Natural killer cell treated with Interleukin-12 subunit alpha and Interleukin-12 subunit beta and Interleukin-15 and Interleukin-18, amount 100 ng/mL, for 72 hours (primary cell): ENCODE data around the gene LMOD3. TPM values are rescaled to one million over a fixed set of nuclear protein-coding genes. Genes with fewer than 3 reads are reported as not detected.
A peak's percentile ranks its signal among the peaks of the same experiment; 100 is the strongest.

Experiments
- ATAC-seq, 2 donors: fragments of 150-1000 bp; cut with Tn5 transposase in 1 of 2; sonication (Bioruptor Pico), chemical (Tn5 transposase) in 1 of 2; 2 replicates each; pipeline ENCODE4 v1.10.0; 2021
- DNase-seq: peaks from one replicate; pipeline ENCODE4 v3.0.0; 2022; ENCODE audit warnings: low spot score
- H3K27ac Mint-ChIP-seq, 2 donors: 1 replicate in 1 of 2; 2 replicates in 1 of 2; pipeline ENCODE4 v1.8.0; 2022; ENCODE audit warnings: mixed read lengths in 2 of 2, mild to moderate bottlenecking in 1 of 2, moderate library complexity in 1 of 2
- H3K27me3 Mint-ChIP-seq, 2 donors: 1 replicate in 1 of 2; 2 replicates in 1 of 2; pipeline ENCODE4 v1.8.0; 2022; ENCODE audit warnings: mixed read lengths in 2 of 2
- H3K36me3 Mint-ChIP-seq: one replicate; pipeline ENCODE4 v1.8.0; 2022; ENCODE audit warnings: mixed read lengths
- H3K4me1 Mint-ChIP-seq, 2 donors: 1 replicate in 1 of 2; 2 replicates in 1 of 2; pipeline ENCODE4 v1.8.0; 2022; ENCODE audit warnings: low read depth in 2 of 2, mixed read lengths in 2 of 2, mild to moderate bottlenecking in 1 of 2
- H3K4me3 Mint-ChIP-seq: one replicate; pipeline ENCODE4 v1.8.0; 2022; ENCODE audit warnings: mixed read lengths
- H3K9me3 Mint-ChIP-seq: 2 replicates; pipeline ENCODE4 v1.8.0; 2022; ENCODE audit warnings: mixed read lengths
- total RNA-seq, 2 donors: library from RNA; stranded (reverse); gene quantifications; one replicate each; pipeline ENCODE4 v1.2.3, GENCODE V29; 2022

The LMOD3 gene
- total RNA-seq, 2 donors from 2014 or later = not detected

DNA sequence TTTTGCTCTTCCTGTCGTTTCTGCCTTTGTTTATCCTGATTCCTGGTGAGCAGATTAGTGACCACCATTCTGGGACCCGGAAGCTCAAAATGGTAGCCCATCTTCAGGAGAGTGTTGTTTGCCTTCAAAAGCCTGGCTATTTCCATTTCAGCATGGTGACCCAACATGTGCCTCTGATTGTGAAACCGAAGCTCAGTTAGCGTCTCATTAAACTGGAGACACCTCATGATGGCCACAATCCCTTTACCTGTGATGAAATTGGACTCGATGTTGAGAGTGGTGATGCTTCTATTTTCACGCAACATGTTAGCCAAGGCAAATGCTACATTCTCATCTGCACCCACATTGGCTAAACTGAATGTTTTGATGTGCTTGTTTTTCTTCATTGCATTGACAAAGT is 3.3 kb downstream of the LMOD3 start:
- no peak for ATAC-seq
- no peaks in the 10 kb centered on the region for H3K36me3 Mint-ChIP-seq
- no peaks in the 10 kb centered on the region for H3K27me3 Mint-ChIP-seq

DNA sequence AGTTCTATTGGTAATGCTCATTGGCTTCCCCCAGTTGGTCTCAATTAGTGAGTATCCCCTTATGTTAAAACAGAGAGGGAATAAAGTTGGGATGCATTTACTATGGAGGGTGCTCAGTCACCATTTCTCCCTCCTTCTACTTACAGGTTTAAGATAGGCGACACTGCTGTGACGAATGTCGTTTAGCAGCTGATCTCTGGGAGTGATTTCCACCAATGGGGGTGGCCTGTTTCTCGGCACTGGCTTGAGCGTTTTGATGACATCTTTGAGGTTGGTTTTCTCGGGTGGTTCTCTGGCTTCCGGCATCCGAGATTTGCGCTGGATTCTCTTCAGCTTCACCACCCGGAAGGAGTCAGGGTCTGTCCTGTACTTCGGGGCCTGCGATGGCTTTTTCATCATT is 3.8 kb downstream of the LMOD3 start:
- no peaks in the 10 kb centered on the region for H3K36me3 Mint-ChIP-seq
- no peak overlapping the region for H3K4me3 Mint-ChIP-seq
- H3K4me1 Mint-ChIP-seq = peaks cover 3 to 6% of the 10 kb centered on the region in 2 donors
- ATAC-seq (no peak), DNase-seq (no peak)
- no peaks in the 10 kb centered on the region for H3K9me3 Mint-ChIP-seq
- no peak overlapping the region for H3K27ac Mint-ChIP-seq
- no peaks in the 10 kb centered on the region for H3K27me3 Mint-ChIP-seq

More for the DNA sequence above, 3.3 kb downstream of the LMOD3 start:
- Mint-ChIP-seq H3K4me1 (peaks cover 3 to 6% of the 10 kb centered on the region in 2 donors), H3K27ac (no peak overlapping the region), H3K9me3 (no peaks in the 10 kb centered on the region), H3K4me3 (no peak overlapping the region)
- no peak for DNase-seq

DNA sequence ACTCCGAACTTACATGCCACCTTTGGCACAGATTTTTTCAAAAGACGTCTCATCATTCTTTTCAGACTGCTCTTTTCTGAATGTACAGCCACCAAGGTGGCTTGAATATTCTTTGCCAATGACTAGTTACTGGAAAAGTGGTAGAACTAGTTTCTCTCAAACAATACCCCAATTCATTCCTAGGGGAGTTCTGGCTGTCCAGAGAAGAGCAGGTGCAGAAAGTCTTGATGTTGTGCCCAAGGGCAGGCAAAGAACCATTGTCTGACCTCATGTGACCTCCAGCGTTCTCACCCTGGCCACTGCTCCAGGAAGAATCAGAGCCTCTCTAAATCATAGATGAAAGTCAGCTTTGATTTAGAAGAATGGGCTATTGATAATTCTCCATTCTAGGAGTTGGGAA is 5.5 kb downstream of the LMOD3 start:
- H3K36me3 Mint-ChIP-seq = no peaks in the 10 kb centered on the region
- DNase-seq = no peak
- H3K4me1 Mint-ChIP-seq = peaks cover 3 to 6% of the 10 kb centered on the region in 2 donors
- H3K4me3 Mint-ChIP-seq = no peak overlapping the region
- no peaks in the 10 kb centered on the region for H3K27me3 Mint-ChIP-seq
- H3K9me3 Mint-ChIP-seq = no peaks in the 10 kb centered on the region
- ATAC-seq = no peak
- H3K27ac Mint-ChIP-seq = no peak overlapping the region

DNA sequence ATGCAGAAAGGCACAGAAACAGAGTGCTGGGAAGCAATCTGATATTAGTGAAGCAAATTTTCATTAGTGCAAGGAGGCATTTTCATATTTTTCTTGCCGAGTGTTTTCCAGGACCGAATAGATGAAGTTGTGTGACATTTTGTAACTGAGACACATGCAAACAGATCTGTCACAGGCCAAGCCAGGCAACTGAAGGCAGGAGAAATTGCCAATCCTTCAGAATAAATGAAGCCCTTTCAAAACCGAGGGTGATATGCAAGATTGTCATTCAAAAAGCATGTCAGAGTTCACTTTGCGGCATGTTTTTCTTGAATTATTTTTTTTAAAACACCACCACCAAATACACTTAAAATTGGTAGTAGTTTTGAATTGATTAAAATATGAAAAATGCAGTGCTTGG is 6.2 kb downstream of the LMOD3 start:
- Mint-ChIP-seq H3K27ac (no peak overlapping the region), H3K9me3 (no peaks in the 10 kb centered on the region), H3K27me3 (no peaks in the 10 kb centered on the region), H3K36me3 (no peaks in the 10 kb centered on the region), H3K4me3 (no peak overlapping the region), H3K4me1 (peaks cover 3 to 5% of the 10 kb centered on the region in 2 donors)
- no peak for ATAC-seq
- DNase-seq = no peak

DNA sequence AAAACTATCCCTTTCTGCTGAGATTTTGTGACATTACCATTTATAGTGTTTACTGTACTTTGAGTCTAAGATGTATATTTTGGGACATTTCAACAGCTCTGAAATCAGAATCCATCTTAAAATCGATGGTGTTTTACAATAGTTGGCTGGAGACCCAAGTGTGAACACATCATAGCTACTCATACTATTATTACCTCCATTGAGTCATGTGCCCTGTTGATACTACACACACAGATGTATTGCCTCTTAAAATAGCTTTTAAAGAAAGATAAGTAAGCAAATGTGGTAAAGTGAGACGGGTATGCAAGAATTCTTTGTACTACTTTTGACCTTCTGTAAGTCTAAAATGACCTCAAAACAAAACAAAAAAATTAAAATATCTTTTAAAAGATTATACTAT is 6.7 kb downstream of the LMOD3 start:
- DNase-seq (no peak), ATAC-seq (no peak)
- no peaks in the 10 kb centered on the region for H3K9me3 Mint-ChIP-seq
- no peaks in the 10 kb centered on the region for H3K36me3 Mint-ChIP-seq
- H3K4me1 Mint-ChIP-seq = peaks cover under 1% of the 10 kb centered on the region in 2 donors
- H3K4me3 Mint-ChIP-seq = no peak overlapping the region
- H3K27me3 Mint-ChIP-seq = no peaks in the 10 kb centered on the region
- H3K27ac Mint-ChIP-seq = no peak overlapping the region

DNA sequence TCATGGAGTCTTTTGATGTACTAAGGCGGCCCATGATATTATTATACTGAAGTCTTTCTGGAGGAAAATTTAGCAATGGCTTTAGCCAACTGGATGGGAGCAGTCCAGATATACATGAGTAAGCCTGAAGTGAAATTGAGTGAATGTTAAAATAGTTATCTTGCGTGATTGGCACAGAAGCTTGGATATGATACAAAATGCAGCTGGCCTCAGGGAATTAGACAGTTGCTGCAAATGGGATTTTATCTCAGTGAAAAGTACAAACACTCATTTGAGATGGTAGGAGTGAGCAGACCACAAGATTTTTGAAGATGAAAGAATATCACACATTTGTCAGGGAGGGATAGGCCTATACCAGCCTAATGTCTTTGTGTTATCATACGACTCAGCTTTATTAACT is 8.9 kb downstream of the LMOD3 start:
- Mint-ChIP-seq H3K36me3 (no peaks in the 10 kb centered on the region), H3K27me3 (no peaks in the 10 kb centered on the region), H3K4me3 (no peak overlapping the region), H3K9me3 (no peaks in the 10 kb centered on the region), H3K27ac (peak overlapping the region in 1 of 2 donors; percentile 9), H3K4me1 (no peaks in the 10 kb centered on the region)
- ATAC-seq = no peak
- DNase-seq = no peak

DNA sequence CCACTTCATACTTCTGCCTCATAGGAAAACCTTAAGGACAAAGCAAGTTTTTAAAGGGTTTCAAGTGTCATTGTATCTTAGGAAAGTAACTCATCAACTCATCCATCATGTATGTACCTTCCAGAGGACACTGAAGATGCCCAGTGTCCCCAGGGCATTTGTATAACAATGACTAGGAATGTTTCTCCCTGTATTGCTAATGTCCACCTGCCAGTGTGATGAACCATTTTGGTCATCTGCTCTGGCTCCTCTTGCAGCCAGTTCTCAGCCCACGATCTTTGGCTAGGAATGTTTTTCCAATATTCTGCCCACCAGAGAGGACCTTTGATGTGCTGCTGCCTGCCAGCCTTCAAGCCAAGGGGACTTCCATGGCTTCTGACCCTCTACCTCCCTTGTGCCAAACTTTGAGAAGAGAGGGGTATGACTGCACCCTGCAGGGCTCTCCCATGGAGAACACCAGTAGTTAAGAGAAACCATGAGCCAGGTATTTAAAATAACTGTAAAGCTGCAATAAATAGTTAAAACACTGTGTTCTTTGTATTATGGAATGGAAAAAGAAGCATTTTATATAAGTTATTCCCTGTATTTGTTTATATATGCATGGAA is 11.4 kb downstream of the LMOD3 start:
- peaks cover 1% of the 10 kb centered on the region for H3K36me3 Mint-ChIP-seq
- no peak overlapping the region for H3K27ac Mint-ChIP-seq
- H3K4me3 Mint-ChIP-seq = no peak overlapping the region
- ATAC-seq (no peak), DNase-seq (no peak)
- no peaks in the 10 kb centered on the region for H3K9me3 Mint-ChIP-seq
- H3K4me1 Mint-ChIP-seq = no peaks in the 10 kb centered on the region
- H3K27me3 Mint-ChIP-seq = no peaks in the 10 kb centered on the region

DNA sequence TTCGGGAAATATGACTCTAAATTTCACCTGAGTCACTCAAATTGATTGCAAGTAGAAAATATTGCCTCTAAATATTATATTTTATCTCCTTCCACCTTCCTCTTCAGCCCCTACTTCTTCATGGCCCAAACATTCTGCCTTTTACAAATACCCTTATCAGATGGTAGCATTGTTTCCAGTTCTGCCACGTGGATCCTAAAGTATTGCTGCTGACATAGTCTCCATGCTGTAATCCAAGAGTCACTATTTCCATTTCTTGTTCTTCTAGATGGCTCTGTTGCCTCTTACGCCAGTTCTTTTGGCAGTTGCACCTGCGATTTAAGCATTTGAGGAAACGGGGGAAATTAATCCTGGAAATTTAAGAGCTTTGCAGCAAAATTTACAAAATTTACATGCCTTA is 13.6 kb downstream of the LMOD3 start:
- peaks cover 7% of the 10 kb centered on the region in 2 donors for H3K4me1 Mint-ChIP-seq
- H3K36me3 Mint-ChIP-seq = peaks cover 13% of the 10 kb centered on the region
- ATAC-seq (no peak), DNase-seq (no peak)
- H3K4me3 Mint-ChIP-seq = no peak overlapping the region
- H3K9me3 Mint-ChIP-seq = no peaks in the 10 kb centered on the region
- no peak overlapping the region for H3K27ac Mint-ChIP-seq
- no peaks in the 10 kb centered on the region for H3K27me3 Mint-ChIP-seq

DNA sequence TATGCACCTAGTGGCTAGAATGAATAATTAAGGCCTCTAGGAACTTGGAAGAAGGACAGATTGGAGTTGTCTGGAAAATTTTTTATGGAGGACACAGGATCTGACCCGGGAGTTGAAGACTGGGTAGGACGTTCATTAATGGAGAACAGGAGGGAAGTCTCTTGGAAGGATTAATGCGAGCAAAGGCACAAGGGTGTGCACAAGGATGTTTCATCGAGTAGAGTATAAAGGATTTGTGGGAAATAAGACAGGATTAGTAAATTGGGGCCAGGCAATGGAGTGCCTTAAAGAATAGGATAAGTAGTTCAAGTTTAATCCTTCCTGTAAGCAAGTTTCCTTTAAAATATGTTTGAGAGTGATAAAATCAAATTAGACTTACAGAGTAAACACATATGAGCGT is 14.6 kb downstream of the LMOD3 start:
- no peaks in the 10 kb centered on the region for H3K27me3 Mint-ChIP-seq
- no peaks in the 10 kb centered on the region for H3K9me3 Mint-ChIP-seq
- ATAC-seq = no peak
- no peak for DNase-seq
- H3K4me1 Mint-ChIP-seq = peaks cover 8 to 9% of the 10 kb centered on the region in 2 donors
- H3K36me3 Mint-ChIP-seq = peaks cover 16% of the 10 kb centered on the region
- no peak overlapping the region for H3K4me3 Mint-ChIP-seq
- no peak overlapping the region for H3K27ac Mint-ChIP-seq

DNA sequence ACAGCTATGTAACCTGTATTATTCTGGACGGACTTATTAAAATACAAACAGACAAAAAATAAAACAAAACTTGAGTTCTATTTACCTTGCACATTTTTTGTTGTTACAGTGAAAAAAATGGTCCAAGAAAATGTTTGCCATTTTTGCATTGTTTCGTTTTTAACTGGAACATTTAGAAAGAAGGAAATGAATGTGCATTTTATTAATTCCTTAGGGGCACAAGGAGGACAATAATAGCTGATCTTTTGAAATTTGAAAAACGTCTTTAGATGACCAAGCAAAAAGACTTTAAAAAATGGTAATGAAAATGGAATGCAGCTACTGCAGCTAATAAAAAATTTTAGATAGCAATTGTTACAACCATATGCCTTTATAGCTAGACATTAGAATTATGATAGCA is 17.1 kb downstream of the LMOD3 start:
- DNase-seq (no peak), ATAC-seq (no peak)
- Mint-ChIP-seq H3K27ac (no peak overlapping the region), H3K9me3 (no peaks in the 10 kb centered on the region), H3K4me3 (no peak overlapping the region), H3K36me3 (peaks cover 27% of the 10 kb centered on the region), H3K4me1 (peaks cover 14 to 19% of the 10 kb centered on the region in 2 donors), H3K27me3 (no peaks in the 10 kb centered on the region)

DNA sequence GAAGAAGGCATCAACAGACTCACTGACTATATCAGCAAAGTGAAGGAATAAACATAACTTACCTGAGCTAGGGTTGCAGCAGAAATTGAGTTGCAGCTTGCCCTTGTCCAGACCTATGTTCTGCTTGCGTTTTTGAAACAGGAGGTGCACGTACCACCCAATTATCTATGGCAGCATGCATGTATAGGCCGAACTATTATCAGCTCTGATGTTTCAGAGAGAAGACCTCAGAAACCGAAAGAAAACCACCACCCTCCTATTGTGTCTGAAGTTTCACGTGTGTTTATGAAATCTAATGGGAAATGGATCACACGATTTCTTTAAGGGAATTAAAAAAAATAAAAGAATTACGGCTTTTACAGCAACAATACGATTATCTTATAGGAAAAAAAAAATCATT is 17.8 kb downstream of the LMOD3 start:
- no peak for DNase-seq
- Mint-ChIP-seq H3K4me1 (peaks cover 22 to 24% of the 10 kb centered on the region in 2 donors), H3K27ac (peak overlapping the region in 1 of 2 donors; percentile 29), H3K9me3 (no peaks in the 10 kb centered on the region), H3K4me3 (no peak overlapping the region), H3K36me3 (peaks cover 32% of the 10 kb centered on the region), H3K27me3 (no peaks in the 10 kb centered on the region)
- no peak for ATAC-seq

DNA sequence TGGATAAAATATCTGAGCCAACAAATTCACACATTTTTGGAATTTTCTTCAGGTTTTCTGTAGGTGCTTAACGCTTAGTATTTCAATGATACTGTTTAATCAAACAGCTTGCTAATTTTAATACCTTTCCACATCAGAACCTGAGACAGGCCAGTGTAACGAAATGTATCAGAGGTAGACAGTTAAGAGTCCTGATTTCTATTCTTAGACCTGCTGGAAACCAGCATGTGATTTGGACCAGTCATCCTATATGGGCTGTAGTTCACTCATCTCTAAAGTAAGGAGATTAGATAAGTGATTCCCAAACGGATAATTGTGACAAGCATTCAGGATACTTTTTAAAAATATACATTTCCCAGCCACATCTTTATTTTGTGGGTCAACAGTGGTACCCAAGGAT is 19.3 kb downstream of the LMOD3 start:
- Mint-ChIP-seq H3K27ac (peak overlapping the region; percentile 29 to 72), H3K9me3 (no peaks in the 10 kb centered on the region), H3K4me1 (peaks cover 28 to 30% of the 10 kb centered on the region in 2 donors), H3K27me3 (no peaks in the 10 kb centered on the region), H3K4me3 (no peak overlapping the region), H3K36me3 (peaks cover 35% of the 10 kb centered on the region)
- DNase-seq = no peak
- ATAC-seq = no peak

DNA sequence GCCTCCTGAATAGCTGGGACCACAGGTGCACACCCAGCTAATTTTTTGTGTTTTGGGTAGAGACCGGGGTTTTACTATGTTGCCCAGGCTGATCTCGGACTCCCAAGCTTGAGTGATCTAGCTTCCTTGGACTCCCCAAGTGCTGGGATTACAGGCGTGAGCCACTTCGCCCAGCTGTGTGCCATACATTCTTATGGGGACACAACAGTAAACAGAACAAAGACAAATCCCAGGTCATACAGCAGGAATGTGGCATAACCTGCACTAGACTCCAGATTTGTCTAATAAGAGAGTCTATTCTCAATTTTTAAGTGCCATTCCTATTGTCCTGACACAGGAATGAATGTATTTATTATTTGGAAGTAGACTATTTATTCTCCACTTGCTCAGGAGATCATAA is 20.0 kb downstream of the LMOD3 start:
- Mint-ChIP-seq H3K9me3 (no peaks in the 10 kb centered on the region), H3K4me1 (peaks cover 33 to 35% of the 10 kb centered on the region in 2 donors), H3K27ac (peak overlapping the region; percentile 68 to 73), H3K4me3 (no peak overlapping the region), H3K27me3 (no peaks in the 10 kb centered on the region), H3K36me3 (peaks cover 40% of the 10 kb centered on the region)
- ATAC-seq = no peak
- no peak for DNase-seq

DNA sequence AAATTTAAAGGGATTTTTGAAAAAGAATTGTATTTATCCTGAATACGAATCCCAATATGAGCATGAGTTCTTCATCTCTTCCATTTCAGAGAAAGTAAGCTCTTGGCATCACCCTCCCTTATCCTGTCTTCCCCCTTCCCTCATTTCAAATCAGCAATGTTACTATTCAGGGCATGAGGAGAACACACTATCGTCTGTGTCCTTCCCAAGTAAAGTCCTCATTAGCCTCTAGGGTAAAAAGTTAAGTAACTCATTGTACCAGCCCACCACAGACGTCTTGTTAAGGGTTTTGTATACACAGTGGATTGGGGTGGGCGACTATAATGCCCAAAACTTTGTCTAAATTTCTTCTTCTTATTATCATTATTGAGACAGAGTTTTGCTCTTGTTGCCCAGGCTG is 22.8 kb downstream of the LMOD3 start:
- Mint-ChIP-seq H3K9me3 (no peaks in the 10 kb centered on the region), H3K4me1 (peaks cover 51 to 56% of the 10 kb centered on the region in 2 donors), H3K27ac (peak overlapping the region in 1 of 2 donors; percentile 32), H3K36me3 (peaks cover 42% of the 10 kb centered on the region), H3K4me3 (no peak overlapping the region), H3K27me3 (no peaks in the 10 kb centered on the region)
- no peak for ATAC-seq
- DNase-seq = no peak
